Measurements from ENCODE around the gene VAV2. TPM values are rescaled to one million over a fixed set of nuclear protein-coding genes. Genes with fewer than 3 reads are reported as not detected.

The VAV2 gene
- total and polyA plus RNA-seq, 4 donors, result 4.9 to 26.4 (median 17.0) TPM

- peaks cover 0 to 5% (median 0%) of the 10 kb centered on the region in 4 donors for H3K36me3 ChIP-seq (ENCODE audit: control insufficient read depth in 4 of 4, insufficient read depth in 3 of 4, low read depth in 1 of 4, low read length in 3 of 4)
- H3K9me3 ChIP-seq (ENCODE audit: control insufficient read depth in 4 of 4, low read length in 3 of 4), result no peaks in the 10 kb centered on the region
- H3K9ac ChIP-seq (ENCODE audit: low read depth in 1 of 2, low read length in 2 of 2), result no peak overlapping the region
- H3K27ac ChIP-seq (ENCODE audit: low read depth in 1 of 2, low read length in 2 of 2), result no peak overlapping the region
- WGBS, result 95% methylated on average over 14 of the region's 14 CpGs
- TF ChIP-seq REST (IDR thresholded peaks at IDR 0.05) (no peak), FOXA2 (IDR thresholded peaks at IDR 0.05) (no peak), MAX (IDR thresholded peaks at IDR 0.05) (no peak), HNF4A (conservative IDR thresholded peaks at IDR 0.05) (no peak), HNF4G (IDR thresholded peaks at IDR 0.05) (no peak), ZBTB33 (IDR thresholded peaks at IDR 0.05) (no peak), ATF3 (IDR thresholded peaks at IDR 0.05) (no peak), EGR1 (IDR thresholded peaks at IDR 0.05; ENCODE audit: low read depth in 2 of 2) (no peak), NR2F2 (IDR thresholded peaks at IDR 0.05) (no peak), TAF1 (conservative IDR thresholded peaks at IDR 0.05) (no peak), GABPA (IDR thresholded peaks at IDR 0.05 in 1 of 2, conservative IDR thresholded peaks at IDR 0.05 in 1 of 2) (no peak), YY1 (IDR thresholded peaks at IDR 0.05) (no peak), CTCF (IDR thresholded peaks at IDR 0.05; ENCODE audit: low read depth, low read length, missing input control) (no peak), SP1 (IDR thresholded peaks at IDR 0.05) (no peak), RXRA (IDR thresholded peaks at IDR 0.05) (no peak), JUND (IDR thresholded peaks at IDR 0.05) (no peak), RAD21 (IDR thresholded peaks at IDR 0.05) (no peak), FOXA1 (IDR thresholded peaks at IDR 0.05) (no peak)
- peaks cover 0 to 20% (median 6%) of the 10 kb centered on the region in 4 donors for H3K4me1 ChIP-seq (ENCODE audit: control insufficient read depth in 4 of 4, insufficient read depth in 4 of 4, low read length in 3 of 4)
- no peak for DNase-seq (ENCODE audit: low spot score)
- H3K4me3 ChIP-seq (ENCODE audit: low read depth in 1 of 3, low read length in 3 of 3), result no peak overlapping the region
- no peaks in the 10 kb centered on the region for H3K27me3 ChIP-seq (ENCODE audit: control insufficient read depth in 4 of 4, insufficient read depth in 4 of 4, low read length in 3 of 4)
These were observed 46.0 kb downstream of the VAV2 start for GRCh38 chr9:133945977-133946753.
